Fibroblast of skin of back (primary cell): ENCODE data around the gene TLR5.

Source experiments
- DNase-seq: peaks from one replicate; pipeline ENCODE4 v3.0.0-alpha.2; 2013

Gene TLR5

DNA sequence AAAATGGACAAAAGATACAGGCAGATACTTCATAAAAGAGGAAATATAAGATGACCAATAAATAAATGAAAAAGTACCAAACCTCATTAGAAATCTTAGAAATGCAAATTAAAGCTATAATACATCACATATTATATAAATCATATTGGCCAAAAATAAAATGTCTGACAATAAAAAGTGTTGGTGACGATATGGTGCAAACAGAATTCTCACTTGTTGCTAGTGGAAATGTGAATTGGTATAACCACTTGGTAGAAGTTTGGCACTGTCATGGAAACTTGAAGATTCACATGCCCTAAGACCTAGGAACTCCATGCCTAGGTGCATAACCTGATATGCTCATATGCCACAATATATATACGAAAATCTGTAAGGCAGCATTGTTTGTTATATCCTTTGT lies 4.4 kb upstream of the TLR5 start:
- no peak for DNase-seq

DNA sequence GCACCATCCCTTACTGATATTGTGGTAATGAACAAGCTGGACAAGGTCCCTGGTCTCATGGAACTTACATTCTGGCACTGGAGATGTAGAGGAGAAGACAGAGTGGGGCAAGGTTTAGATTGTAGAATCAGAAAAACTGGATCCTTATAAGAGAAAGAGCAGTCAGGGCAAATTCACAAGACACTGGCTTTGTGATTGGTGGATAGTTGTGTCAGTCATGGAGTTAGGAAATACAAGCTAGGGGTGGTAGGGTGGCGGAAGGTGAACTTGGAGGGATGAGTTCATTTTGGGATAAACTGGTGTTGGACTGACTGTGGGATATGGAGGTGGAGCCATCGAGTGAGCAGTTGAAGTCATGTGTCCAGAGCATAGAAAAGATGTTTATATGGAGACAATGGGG lies 3.7 kb upstream of the TLR5 start:
- DNase-seq, result no peak

- no peak for DNase-seq
These were observed 1.9 kb upstream of the TLR5 start for GRCh38 chr1:223144914-223145313.

DNA sequence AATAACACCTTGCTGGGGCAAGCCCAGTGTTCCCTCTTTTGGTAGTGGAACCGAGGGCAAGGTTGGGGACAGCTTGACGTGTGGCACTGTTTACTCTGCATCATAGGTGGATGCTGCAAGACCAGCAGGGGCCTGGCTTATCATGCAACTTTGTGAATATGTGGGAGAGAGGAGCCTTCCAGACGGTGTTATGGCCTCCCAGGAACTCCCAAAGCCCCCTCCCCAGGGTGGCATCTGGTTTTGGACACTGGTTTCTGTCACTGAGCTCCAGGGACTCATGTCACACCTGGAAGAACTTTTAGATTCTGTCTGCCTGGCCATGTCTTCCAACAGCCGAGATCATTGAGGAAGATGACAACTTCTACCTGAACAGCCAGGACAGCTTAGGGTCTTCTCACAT lies 1.4 kb upstream of the TLR5 start:
- no peak for DNase-seq

DNA sequence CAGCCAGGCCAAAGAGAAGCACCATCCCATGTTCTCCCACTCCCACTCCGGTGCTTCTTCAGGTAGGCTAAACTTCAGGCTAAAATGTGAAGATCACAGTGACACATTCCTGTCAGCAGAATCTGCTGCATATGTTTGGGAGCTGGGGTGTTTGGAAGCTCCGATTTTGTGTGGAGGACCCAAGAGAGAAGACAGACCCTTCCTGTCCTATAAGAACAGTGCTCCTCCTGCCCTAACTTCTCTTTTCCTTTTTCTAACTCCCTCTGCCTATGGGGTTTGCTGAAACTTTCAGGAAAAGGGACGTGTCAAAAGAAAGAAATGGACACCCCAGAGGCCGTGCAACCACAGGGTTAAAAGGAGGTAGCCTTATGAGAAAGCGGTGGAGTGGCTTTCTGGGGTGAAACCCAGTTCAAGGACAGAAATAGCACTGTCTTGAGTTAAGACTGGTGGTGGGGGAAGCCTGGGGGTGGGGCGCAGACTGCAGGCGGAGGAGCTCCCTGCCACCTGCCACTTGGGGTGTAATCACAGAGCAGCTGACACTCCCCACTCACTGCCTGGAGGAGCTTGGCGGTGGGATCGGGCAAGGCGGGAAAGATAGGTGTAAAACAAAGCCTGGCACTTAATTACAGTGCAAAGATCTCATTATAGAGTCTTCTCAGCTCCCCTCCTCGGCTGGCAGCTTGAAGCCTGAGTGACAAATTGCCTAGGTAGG lies 645 bp upstream of the TLR5 start:
- DNase-seq, result no peak

GRCh38 chr1:223142269-223142668 lies 779 bp downstream of the TLR5 start:
- no peak for DNase-seq

DNA sequence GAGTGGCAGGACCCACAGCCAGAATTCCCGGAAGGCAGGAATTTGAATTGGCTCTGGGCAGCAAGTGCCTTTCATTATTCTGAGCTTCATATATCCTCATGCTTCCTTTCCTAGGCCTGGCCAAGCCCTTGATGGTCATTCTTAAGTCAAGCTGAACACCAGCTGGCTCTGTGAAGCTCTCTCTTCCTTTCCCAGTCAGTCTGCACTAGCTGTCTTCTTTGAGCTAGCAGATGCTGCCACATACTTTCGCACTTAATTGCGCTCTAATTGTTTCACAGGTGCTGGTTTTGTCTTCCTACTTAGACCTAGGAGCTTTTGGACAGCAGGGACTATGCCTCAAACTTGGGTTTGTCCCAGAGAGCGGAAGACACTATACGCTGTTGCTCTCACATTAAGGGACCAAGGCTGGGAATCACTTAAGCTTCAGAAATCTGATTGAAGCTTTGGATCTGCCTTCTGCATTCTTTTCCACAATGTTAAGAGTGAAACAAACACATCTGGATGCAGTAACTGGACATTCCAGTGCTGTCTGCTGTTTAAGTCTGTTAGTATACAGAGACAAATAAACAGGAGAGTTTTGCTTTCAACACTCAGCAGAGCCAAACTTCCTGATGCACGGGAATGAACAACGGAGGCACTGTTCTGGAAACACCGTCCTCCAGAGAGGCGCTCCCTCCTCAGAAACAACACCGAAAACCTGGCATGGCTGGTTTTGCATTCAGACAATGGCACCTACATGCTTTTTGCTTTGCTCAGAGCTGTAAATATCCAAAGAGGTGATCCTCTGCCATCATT lies 2.2 kb downstream of the TLR5 start:
- no peak for DNase-seq

DNA sequence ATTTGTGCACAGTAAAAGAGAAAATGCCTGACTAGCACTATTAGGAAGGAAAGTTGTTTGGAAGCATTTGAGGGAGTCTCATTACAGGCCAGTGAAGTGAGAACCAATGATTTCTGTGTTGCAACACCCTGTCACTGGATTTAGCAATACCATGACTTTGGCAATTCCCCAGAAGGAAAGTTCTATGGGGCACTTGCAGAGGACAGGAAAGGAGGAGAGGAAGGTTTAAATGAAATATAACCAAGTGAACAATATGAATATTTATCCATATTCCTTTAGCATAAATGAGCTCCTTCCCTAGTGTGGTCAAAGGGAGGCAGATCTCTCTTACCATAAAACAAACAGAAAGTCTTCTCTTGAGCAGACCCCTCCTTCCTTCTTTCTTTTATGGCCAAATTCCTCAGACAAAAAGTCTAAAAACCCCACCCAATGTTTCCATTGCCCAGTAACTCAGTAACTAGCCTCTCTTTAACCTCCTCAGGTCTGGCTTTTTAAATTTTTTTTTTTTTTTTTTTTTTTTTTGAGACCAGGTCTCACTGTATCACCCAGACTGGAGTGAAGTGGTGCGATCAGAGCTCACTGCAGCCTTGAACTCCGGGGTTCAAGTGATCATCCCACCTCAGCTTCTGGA lies 5.5 kb downstream of the TLR5 start:
- DNase-seq, result no peak

DNA sequence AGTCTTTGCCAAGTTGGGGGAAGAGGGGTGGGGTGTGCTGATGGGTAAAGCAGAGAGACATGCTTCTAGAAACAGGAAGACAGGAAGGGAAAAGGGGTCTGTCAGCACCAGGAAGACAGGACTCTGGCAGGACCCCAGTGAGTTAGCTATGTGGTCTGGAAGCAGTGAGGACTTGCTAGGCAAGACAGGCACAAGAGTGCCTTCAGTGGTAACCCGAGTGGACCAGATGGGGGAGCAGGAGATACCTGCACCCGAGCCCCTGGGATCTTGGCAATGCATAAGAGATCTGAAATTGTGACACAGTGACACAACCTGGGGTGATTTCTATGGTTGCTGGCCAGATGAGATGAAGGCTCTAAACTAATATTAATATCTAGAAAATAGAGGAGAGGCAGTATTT lies 7.0 kb downstream of the TLR5 start:
- no peak for DNase-seq

DNA sequence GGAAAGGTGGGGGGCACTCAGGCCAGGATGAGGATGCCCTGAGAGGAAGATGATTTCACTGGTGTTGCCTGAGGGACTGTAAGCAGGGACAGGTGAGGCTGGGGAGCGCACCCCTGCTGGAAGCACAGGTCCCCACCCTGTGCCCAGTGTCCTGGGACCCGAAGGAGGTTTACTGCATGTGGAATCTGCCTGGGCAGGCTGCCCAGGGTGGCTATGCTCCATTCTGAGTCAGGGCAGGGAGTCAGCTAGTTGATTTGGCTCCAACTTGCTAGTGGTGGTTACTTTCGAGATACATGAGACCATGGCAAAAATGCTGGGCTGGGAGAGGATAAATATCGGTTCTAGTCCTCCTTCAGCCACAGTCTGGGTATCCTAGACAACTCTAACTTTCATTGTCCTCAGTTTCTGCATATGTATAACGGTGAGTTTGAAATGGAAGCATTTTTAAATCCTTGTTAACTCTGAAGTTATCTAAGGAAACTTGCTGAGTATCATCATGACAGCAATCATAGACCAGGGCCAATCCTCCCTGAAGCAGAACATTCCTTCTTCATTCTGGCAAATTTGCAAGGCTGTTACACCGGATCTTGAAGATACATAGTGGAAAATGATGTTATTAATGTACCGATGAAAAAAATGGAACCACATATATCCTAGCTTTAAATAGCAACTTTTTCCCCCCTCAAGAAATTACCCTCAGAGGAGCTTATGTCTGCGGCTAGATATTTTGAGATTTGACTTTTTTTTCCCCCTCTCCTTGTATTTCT lies 7.7 kb downstream of the TLR5 start:
- DNase-seq, result peak; percentile 63

DNA sequence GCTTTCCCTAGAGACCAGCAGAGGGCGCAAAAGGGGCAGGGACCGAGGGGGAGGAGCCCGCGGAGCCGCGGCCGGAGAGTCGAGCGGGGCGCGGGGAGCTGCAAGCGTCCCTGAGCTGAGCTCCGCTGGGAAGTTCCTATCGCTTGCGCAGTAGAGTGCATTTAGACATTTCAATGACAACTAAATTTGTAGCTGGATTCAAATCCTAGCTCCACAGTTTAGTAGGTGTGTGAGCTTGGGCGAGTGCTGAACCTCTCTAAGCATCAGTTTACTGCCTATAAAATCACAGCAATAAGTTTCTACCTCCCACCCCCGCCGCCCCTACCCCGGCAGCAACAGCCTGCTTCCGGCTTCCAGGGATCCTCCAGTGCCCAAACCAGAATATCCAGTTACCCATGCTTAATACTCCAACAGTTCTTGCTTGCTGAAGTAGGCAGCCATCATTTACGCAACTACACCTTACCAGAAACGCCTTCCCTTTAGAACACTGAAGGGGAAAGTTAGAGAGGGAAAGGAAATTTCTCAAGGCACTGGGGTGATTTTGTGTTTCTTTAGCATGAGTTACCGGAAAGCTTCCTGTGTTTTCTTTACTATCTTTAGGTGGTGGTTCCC lies 9.1 kb downstream of the TLR5 start:
- peak; percentile 75 for DNase-seq

DNA sequence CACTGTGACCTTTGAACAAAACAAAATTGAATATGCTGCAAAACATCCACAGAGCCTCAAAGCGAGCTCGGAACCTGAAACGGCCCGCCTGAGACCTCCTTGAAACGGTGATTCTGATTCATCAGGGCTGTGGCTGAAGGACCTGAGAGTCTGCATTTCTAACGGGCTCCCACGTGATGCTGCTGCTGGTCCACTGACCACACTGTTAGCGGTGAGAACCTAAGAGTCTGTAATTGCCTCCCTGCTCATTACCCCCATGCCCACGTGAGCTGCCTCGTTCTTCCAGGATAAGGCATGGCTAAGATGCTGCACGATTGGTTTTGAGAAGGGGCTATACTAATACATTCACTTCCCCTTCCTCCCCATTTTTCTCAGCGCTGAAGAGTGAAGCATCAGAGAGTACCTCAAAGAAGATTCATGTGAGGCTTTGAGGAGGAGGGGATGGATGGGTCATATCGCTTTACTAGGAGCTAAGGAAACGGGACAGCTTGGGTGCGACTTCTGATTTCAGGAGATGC lies 9.7 kb downstream of the TLR5 start:
- no peak for DNase-seq

GRCh38 chr1:223129229-223129901 lies 13.7 kb downstream of the TLR5 start:
- DNase-seq, result peak; percentile 37

- DNase-seq, result no peak
These were observed 16.3 kb downstream of the TLR5 start for GRCh38 chr1:223126741-223127140.

- no peak for DNase-seq
These were observed 17.3 kb downstream of the TLR5 start for GRCh38 chr1:223125766-223126165.

DNA sequence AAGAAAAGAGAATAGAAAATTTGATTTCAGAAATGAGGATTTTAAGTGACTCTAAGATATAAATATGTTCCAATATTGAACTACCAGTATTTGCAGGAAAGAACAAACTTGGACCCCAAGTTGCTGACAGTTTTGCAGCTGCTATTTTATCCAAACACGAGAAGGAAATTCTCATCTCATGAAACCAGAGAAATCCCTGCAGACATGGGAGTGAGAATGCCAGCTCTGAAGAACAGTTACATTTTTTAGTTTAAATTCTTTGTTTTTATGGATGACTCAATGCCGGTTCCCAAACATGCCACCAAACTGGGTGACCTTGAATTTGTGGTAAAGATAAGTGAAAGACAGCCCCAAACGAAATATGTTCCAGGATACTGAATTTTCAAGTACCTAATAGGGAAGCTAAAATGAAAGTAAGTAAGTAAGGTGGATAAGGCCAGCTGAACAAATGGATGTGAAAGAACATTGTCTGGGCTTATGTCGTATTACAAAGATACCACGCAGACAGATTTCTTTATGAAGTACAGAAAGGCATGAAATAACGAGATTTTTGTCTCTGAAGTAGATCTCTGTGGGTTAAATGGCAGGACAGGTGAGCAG lies 19.9 kb downstream of the TLR5 start:
- DNase-seq, result peak; percentile 49

DNA sequence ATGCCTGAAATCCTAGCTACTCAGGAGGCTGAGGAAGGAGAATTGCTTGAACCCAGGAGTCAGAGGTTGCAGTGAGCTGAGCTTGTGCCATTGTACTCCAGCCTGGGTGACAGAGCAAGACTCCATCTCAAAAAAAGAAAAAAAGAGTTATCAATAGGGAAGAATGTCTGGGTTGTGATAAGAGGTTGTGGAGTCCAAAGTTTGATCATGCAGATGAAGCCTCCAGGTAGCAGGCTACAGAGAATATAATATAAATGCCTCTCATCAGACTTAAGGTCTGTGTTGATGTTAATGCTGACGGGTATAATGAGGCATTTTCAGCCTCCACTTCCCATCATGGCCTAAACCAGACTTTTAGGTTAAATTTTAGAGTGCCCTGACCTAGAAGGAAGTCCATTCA lies 24.6 kb downstream of the TLR5 start:
- no peak for DNase-seq

DNA sequence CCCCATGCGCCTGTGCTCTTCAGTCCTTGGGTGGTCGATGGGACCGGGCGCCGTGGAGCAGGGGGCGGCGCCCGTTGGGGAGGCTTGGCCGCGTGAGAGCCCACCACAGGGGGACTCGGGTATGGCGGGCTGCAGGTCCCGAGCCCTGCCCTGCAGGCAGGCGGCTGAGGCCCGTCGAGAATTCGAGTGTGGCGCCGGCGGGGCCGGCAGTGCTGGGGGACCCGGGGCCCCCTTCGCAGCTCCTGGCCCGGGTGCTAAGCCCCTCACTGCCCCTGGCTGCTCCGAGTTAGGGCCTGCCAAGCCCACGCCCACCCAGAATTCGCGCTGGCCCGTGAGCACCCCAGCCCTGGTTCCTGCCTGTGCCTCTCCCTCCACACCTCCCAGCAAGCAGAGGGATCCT lies 26.1 kb downstream of the TLR5 start:
- no peak for DNase-seq

DNA sequence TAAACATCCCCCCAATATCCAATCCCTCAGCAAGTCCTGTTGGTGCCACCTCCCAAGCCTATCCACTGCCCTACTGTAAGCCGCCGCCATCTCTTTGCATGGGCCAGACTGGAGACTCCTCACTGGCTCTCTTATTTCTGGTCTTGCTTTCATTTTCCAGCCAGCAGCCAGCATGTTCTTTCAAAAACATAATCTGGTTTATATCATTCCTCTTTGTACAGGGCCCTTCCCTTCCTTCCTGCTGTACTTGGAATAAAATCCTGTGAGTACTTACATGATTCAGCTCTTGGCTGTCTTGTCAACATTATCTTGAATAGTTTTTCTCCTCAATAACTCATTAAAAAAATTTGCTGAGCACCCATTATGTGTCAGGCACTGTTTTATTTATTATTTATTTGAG lies 28.2 kb downstream of the TLR5 start:
- DNase-seq, result no peak

GRCh38 chr1:223110952-223111351 lies 32.1 kb downstream of the TLR5 start:
- no peak for DNase-seq

DNA sequence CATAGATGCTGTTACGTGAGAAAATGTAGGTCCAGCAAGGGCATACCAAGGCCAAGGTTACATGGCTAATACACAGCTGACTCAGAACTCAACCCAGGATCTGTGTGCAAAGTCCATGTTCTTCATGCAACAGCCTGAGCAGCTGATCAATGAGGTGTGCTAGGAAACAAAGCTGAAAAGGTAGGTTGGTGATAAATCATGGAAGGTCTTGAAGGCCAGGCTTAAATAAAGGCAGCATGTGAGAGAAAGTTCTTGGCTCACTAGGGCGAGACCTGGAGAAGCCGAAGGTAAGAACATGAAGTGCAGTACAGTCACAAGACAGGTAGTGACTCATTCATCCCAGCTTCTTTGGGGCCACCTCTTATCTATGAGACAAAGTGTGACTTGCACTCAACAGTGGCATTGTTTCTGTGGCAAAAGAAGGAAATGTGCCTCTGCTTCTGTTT lies 33.4 kb downstream of the TLR5 start:
- DNase-seq, result no peak
